NOMO-1 treated with DMSO at 0.1 percent for 48 hours (cell line): ENCODE data around the gene ASIC3.
"Not testable (repeated sequence)": the region's sequence is repeated elsewhere in the genome, so short reads cannot be mapped to it uniquely, and the experiment has no call there.

ENCODE experiments used
- DNase-seq: peaks from one replicate; lab custom pipeline; 2025; ENCODE audit not compliant: unreplicated experiment; lab: John Stamatoyannopoulos, UW

ASIC3 gene

GRCh38 chr7:151047976-151048815 is at the start of gene ASIC3:
ASIC3 (plus strand) TSS chr7:151048531; CDS start chr7:151048886, 355 bp downstream.
- no peak for DNase-seq

- no peak for DNase-seq
Observed at GRCh38 chr7:150999001-150999400, 49.3 kb upstream of the ASIC3 start.

- no peak for DNase-seq
Observed at GRCh38 chr7:150999497-151000230, 48.7 kb upstream of the ASIC3 start.

DNA sequence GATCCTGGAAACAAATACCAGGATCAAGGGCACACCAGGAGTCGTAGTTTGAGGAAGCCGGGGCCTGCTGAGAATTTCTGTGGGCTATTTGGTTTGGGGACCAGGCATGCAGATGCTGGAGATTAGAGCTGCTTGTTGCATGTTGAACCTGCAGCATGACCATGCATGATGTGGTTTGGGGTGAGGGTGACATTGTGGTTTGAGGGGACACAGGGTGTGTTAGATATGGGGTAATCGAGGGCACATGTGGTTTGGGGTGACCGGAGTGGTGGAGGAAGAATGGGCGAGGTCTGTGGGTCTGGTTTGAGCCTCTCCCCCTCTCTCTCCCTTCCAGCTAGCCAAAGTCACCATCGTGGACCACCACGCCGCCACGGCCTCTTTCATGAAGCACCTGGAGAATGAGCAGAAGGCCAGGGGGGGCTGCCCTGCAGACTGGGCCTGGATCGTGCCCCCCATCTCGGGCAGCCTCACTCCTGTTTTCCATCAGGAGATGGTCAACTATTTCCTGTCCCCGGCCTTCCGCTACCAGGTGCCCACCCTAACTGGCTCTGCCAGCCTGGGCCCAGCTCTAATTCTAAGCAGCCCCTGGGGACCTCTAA is 47.3 kb upstream of the ASIC3 start:
- DNase-seq: no peak

DNA sequence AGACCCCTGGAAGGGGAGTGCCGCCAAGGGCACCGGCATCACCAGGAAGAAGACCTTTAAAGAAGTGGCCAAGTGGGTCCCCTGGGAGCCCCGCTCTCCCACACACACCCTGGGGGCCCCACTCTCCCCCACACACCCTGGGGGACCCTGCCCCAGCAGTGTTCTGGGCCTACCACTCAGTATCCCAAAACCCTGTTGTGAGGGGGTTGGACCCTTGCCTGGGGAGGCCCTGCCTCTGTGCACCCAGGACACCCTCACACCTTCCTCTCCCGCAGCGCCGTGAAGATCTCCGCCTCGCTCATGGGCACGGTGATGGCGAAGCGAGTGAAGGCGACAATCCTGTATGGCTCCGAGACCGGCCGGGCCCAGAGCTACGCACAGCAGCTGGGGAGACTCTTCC is 46.8 kb upstream of the ASIC3 start:
- no peak for DNase-seq

DNA sequence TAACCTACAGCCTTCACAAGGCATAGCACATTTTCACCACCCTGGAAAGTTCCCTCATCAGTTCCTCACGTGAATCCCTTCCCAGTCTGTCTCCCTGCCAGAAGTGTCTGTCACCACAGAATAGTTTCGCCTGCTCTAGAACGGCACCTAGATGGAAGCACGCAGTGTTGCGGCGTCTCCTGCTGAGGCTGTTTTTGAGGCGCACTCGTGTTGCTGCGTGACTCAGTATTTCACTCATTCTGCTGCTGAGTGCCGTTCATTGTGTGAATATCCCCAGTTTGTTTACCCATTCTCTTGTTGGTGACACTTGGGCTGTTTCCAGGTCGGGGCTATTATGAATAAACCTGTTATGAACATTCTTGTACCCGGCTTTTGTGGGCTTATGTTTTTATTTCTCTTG is 44.8 kb upstream of the ASIC3 start:
- DNase-seq: no peak

- DNase-seq: no peak
Observed at GRCh38 chr7:151005566-151005965, 42.8 kb upstream of the ASIC3 start.

DNA sequence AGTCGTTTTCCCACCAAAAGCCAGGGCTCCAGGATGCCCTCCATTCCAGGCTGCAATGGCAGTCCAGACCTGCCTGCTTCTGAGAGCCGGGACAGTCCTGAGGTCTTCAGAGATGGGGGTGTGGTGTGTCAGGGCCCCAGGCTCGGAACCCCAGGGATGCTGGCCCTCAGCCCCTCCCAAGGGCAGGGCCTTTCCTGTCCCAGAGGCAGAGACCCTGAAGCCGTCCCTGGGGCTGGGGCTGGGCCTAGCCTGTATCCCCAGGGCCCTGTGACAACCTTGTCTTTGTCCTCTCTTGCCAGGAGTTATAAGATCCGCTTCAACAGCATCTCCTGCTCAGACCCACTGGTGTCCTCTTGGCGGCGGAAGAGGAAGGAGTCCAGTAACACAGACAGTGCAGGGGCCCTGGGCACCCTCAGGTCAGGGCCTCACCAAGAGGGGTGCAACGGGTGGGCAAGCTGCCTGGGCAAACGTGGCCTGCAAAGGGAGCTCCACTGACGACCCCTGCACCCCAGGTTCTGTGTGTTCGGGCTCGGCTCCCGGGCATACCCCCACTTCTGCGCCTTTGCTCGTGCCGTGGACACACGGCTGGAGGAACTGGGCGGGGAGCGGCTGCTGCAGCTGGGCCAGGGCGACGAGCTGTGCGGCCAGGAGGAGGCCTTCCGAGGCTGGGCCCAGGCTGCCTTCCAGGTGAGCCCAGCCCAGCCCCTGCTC is 41.6 kb upstream of the ASIC3 start:
- DNase-seq: no peak

DNA sequence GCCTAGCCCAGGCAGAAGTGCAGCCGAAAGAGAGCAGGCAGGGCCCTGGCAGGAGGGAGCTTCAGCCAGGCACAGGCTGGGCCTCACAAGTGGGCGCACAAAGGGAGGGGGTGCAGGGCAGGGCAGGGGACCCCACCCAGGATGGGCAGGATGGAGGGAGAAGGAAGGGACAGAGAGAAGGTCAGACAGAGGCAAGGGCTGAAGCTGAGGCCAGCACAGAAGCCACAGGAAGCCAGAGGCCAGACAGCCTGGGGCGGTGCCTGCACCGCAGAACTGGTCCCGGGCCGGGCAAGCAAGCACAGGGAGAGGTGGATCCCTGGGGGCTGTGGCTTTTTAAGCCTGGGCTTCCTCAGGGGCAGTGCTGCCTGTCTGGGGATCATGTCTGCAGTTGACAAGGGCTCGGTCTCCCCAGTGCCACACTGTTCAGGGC is 40.8 kb upstream of the ASIC3 start:
- no peak for DNase-seq

GRCh38 chr7:151008143-151008510 is 40.2 kb upstream of the ASIC3 start:
- no peak for DNase-seq

- DNase-seq: peak; percentile 41
Observed at GRCh38 chr7:151008511-151009323, 39.6 kb upstream of the ASIC3 start.

- DNase-seq: no peak
Observed at GRCh38 chr7:151009327-151010036, 38.8 kb upstream of the ASIC3 start.

DNA sequence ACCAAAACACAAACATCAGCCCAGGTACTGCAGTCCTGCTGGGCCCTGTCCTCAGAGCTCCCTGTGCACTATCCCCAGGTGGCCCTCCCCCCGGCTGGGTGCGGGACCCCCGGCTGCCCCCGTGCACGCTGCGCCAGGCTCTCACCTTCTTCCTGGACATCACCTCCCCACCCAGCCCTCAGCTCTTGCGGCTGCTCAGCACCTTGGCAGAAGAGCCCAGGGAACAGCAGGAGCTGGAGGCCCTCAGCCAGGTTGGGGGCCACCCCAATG is 38.4 kb upstream of the ASIC3 start:
- DNase-seq: no peak

- no peak for DNase-seq
Observed at GRCh38 chr7:151010307-151011096, 37.8 kb upstream of the ASIC3 start.

GRCh38 chr7:151011097-151011409 is 37.3 kb upstream of the ASIC3 start:
- no peak for DNase-seq

DNA sequence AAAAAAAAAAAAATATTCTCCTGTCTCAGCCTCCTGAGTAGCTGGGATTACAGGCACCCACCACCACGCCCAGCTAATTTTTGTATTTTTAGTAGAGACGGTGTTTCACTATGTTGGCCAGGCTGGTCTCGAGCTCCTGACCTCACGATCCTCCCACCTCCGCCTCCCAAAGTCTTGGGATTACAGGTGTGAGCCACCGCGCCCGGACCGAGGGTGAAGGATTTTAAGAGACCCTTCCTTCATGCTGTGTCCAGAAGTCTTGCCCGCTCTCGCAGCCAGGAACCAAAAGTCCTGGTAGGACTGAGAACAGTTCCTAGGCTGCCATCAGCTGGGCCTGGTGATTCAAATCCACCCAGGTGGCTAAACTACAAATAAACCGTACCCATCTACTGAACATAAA is 36.7 kb upstream of the ASIC3 start:
- not testable (repeated sequence) for DNase-seq

DNA sequence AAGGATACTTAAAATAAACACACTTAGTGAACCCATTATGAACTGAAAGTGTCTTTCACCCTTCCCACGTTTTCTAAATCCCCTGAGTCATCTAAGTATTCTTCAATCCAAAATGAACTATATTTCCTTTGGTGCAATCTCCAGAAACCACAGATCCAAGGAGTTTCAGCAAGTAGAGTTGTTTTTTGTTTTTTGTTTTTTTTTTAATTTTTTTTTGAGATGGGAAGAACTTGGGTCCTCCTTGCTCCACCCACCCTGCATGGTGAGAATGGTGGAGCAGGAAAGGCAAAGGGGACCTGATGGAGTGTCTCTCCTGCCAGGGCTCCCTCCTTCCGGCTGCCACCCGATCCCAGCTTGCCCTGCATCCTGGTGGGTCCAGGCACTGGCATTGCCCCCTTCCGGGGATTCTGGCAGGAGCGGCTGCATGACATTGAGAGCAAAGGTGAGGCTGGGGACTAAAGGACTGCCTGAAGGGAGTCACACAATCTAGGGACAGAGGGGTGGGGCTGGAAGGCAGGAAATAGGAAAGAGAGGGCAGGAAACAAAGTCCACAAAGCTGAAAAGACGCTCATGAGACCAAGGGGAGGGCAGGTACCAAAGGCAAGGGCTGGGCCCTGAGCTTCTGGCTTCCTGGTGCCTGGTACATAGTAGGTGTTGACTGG is 36.2 kb upstream of the ASIC3 start:
- DNase-seq: no peak

- no peak for DNase-seq
Observed at GRCh38 chr7:151012911-151013347, 35.4 kb upstream of the ASIC3 start.

- DNase-seq: no peak
Observed at GRCh38 chr7:151013356-151013732, 35.0 kb upstream of the ASIC3 start.
